CD4-positive, alpha-beta T cell treated with Interferon gamma for 1 hour (primary cell): ENCODE measurements around the gene U2AF2.

Experiments used
- DNase-seq: peaks from one replicate; pipeline ENCODE4 v3.0.0-alpha.2; 2020

Gene U2AF2

DNA sequence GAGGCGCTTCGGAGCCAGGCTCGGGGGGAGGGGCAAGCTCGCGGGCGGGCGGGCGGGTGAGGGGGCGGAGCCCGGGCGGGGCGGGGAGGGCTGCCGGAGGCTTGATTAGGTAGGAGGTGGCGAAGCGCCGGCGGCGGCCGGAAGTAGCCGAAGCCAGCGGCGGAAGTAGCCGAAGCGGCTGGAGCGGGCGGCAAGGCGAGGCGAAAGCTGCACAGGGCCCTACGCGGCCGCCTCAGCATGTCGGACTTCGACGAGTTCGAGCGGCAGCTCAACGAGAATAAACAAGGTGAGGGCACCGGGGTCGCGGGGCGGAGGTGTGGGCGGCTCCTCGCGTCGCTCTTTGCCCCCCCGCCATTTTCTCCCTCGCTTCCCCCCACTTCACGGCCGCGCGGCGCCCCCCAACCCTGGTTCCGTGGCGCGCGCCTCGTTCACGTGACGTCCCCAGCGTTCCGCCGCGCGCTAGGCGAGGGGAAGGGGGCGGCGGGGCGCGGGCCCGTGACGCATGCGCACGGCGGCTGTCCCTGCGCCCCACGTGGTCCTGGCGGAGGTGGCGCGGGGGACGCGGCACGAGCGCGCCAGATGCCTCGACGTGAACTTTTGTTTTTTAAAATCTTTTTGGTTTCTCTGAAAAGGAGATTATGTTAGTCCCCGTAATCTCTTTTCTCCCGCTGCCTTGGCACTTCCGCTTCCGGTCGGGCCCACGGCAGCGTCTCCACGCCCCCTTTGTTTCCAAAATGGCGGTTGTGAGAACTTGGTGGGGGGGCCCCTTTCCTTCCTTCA, at the start of gene U2AF2:
Gene U2AF2 (plus strand): TSS at position 168 of the 780 bp plus-strand sequence. CDS start 70 bp downstream, at position 238.
- peak; percentile 95 for DNase-seq

GRCh38 chr19:55605207-55605636, 49.6 kb upstream of the U2AF2 start:
- DNase-seq, result peak; percentile 98

- DNase-seq, result peak; percentile 59
These were observed 49.0 kb upstream of the U2AF2 start, which contains the start of gene ZNF865 for GRCh38 chr19:55605637-55606470. TSS of gene ZNF865 (plus strand) at chr19:55605647. CDS start at chr19:55613619, 7,972 bp downstream.

GRCh38 chr19:55606471-55606787, 48.4 kb upstream of the U2AF2 start:
- DNase-seq, result no peak

DNA sequence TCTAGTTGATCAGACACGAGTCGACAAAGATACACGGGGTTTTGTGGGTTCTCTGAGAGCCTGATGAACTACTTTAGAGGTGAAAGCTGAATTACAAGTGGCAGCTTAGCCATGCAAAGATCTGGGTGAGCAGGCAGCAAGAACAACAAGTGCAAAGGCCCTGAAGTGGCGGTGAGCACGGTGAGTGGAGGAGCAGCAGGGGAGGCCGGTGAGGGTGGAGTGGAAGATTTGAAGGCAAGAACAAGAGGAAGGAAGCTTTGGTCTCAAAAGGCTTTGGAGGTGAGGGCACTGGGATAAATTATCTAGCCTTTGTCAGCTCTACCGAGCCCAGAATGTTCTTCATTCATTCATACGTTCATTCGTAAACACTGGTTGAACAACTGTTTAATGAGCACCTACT, 48.0 kb upstream of the U2AF2 start:
- no peak for DNase-seq

DNA sequence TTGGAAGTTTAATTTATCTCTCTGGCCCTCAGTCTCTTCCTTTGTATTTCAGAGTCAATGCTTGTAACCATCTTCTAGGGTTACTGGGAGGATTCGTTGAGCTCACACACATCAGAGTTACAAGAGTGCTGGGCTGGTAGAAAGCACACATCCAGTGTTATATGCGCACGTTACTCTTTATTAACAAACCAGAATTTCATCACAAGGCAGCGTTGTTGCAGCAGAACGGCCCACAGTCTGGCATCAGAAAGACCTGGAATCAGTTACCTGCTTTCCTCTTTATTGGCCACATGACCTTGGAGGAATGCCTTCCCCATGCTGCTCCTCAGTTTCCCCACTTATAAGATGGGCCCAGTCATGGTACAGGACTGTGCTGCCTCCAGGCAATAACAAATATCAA, 45.5 kb upstream of the U2AF2 start:
- DNase-seq, result no peak

DNA sequence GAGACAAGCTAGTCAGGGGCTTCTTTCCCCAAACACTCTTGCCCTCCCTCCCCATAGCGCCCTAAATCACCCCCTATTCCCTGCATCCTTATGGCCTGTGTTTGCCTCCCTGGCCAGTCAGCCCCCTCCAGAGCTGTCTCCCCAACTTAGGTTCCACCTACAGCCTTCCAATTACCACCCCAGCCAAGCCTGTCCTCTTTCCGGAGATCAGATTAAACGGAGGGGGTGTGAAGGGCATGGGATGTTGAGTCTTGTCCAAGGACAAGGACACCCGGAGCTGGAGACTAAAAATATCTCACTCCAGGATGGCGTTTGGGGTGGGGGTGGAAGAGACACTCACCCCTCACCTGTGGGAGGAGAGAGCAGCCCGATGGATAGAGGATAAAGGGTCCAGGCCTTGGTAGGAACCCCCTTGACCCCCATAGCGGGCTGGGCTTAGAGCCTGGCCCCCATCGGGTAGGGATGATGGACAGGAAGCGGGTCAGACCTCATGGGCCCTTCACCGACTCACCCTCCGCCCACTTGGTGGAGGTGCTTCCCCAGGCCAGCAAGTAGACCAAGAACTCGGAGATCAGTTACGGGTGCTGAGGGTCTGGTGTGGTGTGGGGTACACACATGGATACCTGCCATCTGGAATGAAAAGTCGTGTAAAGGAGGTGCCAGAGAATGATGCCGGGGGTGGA, 43.4 kb upstream of the U2AF2 start:
- no peak for DNase-seq

DNA sequence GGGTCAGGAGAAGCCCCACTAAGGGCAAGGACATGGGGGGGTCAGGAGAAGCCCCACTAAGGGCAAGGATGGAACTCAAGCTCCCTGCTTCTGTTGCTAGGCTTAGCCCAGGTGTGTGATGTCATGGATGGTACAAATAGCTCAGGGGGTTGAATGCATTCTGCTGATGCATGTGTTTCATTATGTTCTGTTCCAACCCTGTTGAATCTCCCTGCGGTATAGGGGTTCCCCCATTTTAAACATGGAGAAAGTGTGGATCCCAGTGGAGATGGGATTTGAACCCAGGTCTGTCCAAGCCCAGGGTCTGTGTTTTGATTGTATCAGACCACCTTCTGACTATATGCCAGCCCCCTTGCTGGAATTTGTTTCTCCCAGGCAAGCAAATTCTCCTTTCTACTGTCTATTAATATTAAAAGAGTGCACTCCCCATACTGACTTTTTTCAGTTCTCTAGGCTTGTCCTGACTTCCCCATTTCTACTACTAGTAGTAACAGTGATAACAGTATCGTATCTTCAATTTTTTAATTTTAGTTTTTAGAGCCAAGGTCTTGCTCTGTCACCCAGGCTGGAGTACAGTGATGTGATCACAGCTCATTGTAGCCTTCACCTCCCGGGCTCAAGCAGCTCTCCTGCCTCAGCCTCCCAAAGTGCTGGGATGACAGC, 42.7 kb upstream of the U2AF2 start:
- no peak for DNase-seq

DNA sequence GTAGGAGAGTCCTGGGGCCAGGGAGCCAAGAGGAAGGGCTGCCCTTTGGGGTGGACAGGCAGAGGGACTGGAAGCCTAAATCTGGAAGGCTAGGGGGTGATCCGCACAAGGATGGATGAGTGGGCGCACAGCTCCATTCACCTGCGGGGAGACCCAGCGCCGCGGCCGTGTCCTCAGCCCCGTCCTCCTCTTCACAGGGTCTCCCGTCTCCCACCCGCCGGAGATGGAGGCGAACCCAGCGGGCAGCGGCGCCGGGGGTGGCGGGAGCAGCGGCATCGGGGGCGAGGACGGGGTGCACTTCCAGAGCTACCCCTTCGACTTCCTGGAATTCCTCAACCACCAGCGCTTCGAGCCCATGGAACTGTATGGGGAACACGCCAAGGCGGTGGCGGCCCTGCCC, 41.4 kb upstream of the U2AF2 start:
- DNase-seq, result no peak

GRCh38 chr19:55613930-55614710, 40.7 kb upstream of the U2AF2 start:
- DNase-seq, result no peak

GRCh38 chr19:55614711-55615542, 39.9 kb upstream of the U2AF2 start:
- no peak for DNase-seq

GRCh38 chr19:55615543-55616394, 39.1 kb upstream of the U2AF2 start:
- DNase-seq, result no peak

GRCh38 chr19:55616395-55616875, 38.4 kb upstream of the U2AF2 start:
- DNase-seq, result no peak

GRCh38 chr19:55617426-55617825, 37.4 kb upstream of the U2AF2 start:
- DNase-seq, result no peak

DNA sequence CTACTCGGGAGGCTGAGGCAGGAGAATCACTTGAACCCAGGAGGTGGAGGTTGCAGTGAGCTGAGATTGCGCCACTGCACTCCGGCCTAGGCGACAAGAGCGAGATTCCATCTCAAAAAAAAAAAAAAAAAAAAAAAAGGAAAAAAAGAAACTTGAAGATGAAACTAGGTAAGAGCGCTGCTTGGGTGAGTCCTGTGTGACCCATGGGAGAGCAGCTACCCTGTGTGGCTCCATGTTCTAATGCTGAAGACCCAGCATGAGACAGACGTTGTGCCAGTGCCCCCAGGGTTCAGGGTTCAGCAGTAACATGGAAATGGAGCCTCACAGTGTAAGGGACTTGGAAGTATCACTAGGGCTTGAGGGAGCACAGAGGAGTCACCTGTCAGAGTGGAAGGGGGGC, 36.4 kb upstream of the U2AF2 start:
- no peak for DNase-seq

- DNase-seq, result no peak
These were observed 35.5 kb upstream of the U2AF2 start for GRCh38 chr19:55619286-55619685.

GRCh38 chr19:55620410-55621204, 34.2 kb upstream of the U2AF2 start:
- DNase-seq, result peak; percentile 57

DNA sequence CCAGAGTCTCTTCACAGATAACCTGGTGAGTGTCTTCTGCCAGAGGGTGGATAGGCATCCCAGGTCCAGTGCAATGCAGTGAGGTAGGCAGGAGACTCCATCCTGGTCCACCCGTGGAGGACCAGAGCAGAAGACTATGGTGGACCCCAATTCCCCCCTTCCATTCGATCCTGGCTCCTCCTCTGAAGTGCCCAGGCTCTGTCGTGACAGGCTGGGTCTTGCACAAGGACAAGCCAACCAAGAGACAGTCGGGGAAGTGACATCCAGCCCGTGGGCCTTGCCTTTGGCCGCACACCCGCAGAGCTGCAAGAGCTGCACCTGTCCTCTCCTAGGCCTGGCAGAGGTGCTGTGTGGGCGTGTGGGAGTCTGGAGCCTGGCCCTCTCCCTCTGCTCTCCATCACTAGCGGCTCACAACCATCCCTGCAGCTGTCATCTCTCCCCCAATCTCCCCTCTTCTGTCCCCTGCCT, 33.6 kb upstream of the U2AF2 start:
- no peak for DNase-seq

GRCh38 chr19:55621673-55622231, 33.1 kb upstream of the U2AF2 start:
- DNase-seq, result no peak
